Fibroblast of upper back skin (primary cell): ENCODE measurements around the gene PYROXD2.
"Not testable (repeated sequence)": the region's sequence is repeated elsewhere in the genome, so short reads cannot be mapped to it uniquely, and the experiment has no call there.

Experiments used
- DNase-seq: peaks from one replicate; pipeline ENCODE4 v3.0.0-alpha.2; 2013

The PYROXD2 gene

DNA sequence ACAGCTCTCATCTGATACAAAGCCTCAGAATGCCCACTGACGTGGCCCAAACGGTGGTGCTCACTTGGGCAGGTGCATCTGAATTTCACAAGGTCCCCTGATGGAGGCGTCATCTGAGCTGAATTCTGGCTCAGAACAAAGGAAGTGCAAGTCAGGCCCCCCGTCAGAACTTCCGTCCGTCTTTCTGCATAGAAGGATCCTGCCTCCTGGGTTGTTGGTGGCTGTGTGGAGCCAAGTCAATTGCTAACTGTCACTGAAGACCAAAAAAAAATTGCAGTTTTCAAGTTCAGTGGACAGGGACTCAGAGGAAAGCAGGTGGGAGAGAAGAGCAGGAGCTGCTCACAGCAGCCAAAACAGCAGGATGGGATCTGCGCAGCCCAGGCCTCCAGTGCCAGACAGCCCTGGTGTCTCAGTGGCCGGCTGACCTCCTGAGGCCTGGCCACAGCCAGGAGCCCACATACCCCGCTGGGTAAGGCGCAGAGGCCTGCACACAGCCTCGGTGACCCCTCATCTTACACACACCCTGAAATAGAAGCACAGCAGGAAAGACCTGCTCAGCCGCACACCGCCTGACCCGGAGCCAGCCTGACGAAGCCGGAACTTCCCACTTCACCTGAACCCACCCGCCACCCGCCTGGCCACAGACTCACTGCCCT lies 49.4 kb downstream of the PYROXD2 start:
- DNase-seq = no peak

DNA sequence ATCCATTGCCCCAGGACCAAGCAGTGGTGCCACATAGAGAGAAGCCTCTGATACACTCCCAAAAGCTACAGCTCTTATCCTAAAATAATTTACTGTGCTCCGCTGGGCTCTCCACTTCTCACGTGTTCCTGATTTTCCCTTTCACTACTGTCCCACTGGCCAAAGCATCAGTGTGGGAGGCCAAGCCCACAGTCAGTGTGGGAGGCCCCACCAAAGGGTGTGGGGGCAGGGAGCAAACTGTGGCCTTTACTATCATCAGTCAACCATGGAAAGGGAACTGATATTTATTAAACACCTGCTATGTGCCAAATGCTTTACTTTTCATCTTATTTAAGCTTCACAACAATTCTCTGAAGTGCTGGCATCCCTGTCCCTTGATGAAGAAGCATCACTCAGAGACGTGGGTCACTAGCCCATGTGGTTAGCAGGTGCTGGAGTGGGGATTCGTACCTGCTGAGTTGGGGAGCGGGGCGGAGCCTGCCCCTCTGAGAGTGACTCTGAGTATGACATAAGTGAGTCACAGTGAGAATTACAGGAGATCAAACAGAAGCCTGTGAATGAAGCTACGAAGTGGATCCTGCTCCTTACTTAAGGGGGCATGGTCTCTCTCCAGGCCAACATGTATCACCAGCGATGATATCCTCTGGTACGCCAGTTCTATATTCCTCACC lies 50.4 kb downstream of the PYROXD2 start:
- DNase-seq = no peak

DNA sequence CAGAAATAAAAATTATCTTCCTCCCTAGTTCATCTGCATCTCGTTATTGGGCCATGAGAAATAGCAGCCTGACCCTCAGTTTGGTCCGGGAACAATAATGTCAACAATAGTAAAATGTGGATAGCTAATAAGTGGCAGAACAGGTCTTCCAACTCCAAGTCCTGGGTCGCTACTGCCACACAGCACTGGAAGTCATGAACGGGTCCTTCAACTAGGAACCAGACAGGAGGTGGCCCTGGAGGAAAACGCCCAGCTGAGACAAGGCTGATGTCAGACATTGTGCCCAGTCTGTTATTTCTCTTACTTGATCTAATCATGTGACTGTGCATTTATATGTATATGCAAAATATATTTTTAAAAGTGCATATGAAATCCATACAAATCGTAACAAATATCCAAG lies 51.8 kb downstream of the PYROXD2 start:
- no peak for DNase-seq

DNA sequence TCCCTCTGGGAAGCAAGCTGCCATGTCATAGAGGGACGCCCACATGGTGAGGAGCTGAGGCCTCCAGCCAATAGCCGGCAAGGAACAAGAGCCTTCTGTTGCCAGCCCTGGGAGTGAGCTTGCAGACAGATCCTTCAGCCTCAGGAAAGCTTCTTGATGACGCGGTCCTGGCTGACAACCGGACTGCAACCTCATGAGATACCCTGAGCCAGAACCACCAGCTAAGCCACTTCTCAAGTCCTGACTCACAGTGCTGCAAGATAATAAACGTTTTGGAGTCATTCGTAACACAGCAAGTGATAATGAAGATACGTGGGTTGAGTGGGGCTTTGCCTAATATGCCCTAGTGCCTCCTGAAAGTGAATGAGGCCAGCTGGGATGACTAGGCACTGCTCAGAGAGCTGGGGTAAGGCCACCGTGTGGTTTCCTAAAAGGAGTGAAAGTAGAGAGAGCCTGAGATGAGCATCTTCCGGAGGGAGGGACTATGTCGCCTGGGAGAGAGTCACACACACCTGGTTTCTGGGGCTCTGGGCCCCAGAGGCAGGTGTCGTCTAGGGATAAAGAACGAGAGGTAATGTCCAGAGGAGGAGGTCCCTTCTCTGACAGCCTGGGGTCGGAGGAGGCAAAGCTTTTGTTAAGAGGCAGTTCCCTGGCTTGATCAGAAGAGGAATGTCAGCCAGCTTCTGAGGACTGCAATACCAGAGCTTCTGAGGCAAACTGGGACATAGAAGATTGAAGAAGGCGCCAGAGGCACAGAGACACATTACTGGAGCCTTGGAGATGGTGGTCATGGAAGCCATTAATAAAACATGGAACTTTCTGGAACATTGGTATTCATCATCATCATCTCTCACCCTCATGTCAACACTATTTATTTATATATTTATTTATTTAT lies 53.6 kb downstream of the PYROXD2 start:
- DNase-seq = peak; percentile 98

DNA sequence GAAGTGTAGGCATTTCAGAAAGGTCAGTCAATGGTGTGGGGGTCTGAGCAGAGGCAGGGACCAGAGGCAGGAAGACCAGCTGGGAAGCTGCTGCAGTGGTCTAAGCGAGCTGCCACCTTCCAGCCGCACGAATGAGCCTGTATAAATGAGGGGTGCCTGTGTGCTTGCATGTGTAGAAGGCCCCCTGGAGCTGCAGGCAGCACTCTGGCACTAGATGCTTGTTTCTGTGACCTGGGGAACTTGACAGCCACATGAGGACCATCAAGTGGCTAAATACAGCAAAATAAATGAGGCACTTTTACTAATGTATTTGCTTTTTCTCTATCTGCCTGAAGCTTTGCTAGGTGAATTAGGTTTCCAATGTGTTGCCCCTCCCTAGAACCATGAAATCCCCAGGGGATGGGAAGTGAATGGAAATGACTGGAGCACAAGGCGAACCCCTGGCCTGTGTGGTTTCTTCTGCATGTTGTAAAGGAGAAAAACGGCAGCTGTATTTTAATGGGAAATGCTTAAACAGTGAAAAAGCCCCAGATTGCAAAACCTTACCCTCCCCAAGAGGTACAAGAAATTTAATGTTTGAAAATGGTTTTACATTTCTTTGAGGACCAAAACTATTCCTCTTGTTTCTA lies 57.7 kb downstream of the PYROXD2 start:
- DNase-seq = peak; percentile 93

DNA sequence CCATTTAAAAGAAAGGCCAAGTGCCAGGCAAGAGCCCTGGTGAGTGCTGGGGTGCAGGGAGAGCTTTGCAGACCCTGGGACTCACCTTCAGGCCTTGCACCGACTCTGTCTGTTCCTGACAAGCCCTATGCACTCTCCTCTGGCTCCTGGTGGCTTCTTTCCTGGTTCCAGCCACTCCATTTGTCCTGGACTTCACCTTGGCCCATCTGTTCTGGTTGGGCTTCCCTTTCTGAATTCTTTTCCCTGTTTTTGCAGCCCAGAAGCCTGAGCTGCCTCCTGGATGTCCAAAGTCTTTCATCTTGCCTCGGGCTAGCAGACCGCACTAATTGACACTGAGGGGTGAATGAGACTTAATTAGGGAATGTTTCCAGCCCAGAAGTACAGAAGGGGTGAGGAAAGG lies 60.5 kb downstream of the PYROXD2 start:
- DNase-seq = no peak

DNA sequence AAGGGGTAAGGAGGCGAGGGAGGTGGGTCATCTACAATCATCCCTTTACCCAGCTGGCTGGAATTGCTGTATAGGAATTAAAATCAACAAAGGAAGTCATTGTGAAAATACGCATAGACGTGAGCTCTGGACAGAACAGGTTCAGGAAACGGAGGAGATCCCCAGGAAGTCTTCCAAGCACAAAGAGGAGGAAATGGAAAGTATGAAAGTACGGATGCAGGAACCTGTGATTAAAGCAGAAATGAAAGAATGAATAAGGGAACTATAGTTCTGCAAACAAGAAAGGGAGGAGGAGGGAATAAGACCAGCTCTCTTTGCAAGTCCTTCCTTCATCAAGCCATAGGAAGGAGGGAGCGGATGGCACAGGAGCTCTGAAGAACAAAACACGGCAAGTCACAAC lies 61.8 kb downstream of the PYROXD2 start:
- no peak for DNase-seq

DNA sequence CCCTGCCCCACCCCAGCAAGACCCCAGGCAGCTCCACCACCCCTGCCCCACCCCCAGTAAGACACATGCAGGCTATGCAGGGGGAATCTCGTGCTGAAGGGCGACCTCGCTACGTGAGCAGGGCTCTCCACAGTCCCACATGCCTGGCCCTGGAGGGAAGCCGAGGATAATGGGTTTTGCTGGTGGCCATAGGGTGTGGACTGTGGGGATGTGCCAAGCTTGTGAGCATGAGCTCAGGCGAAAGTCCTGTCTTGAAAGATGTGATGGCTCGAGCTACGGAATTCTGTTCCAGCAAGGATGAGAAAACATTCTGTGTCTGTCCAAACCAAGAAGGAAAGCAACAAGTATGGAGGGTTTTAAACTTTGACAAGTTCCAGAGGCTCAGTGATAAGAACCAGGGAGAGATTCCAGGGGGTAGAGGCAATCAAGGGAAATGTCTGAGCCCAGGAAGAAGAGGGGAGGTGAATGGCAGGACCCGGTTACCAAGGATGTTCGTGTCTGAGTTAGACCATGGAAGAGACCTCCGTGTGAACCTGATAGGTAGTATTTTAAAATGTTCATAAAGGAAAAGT lies 63.1 kb downstream of the PYROXD2 start:
- no peak for DNase-seq

DNA sequence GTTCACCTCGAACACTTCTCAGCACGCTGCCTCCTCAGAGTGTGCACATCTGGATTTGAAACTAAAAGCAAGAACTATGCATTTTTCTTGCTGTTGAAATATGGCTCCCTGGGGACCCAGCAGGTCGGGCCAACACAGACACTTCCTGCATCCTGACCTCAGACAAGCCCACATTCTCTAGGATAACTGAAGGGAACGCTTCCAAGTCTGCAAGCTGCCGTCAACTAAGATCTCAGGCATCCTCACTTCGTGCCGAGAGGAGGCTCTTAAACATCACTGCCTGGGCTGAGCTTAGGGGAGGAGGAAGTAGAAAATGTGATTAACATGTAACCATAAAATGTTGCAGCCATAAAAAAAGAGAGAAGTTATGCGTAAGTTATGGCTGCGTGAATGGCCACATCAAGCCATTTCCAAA lies 65.5 kb downstream of the PYROXD2 start:
- peak; percentile 100 for DNase-seq

DNA sequence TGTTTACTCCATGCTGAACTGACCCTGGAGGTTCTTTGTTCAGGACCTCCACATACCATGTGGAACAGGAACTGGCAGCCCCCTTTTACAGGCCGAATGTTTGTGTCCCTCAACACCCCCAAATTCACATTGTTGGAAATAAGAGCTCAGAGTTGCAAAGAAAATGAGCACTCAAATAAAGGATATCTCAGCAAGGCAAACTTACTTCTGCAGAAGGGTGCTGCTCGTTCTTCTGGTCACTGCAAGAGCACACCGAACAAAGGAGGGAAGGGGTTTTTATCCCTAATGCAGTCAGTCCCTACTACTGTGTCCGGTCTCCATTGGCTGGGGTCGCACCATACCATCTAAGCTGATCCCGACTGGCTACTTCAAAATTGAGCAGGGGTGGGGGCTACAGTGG lies 68.1 kb downstream of the PYROXD2 start:
- no peak for DNase-seq

DNA sequence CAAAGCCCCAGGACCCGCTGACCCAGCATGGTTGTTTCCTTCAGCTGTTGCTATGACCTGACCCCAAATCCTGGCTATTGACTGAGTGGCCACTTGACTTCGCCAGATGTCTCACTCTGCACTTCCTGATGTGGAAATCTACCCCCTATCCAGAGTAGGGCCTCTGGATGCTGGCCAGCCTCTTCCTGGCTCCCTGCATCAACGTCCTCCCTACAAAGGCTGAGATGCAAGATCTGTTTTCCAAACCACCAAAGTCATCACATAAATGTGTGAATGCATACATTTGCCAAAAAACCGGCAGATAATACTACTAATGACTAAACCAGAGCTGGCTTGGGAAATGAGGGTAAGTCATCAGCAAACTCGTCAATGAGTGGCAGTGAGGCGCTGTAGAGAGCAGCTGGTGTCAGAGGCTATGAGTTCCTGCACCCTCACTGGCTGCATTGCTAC lies 70.4 kb downstream of the PYROXD2 start:
- peak; percentile 89 for DNase-seq

DNA sequence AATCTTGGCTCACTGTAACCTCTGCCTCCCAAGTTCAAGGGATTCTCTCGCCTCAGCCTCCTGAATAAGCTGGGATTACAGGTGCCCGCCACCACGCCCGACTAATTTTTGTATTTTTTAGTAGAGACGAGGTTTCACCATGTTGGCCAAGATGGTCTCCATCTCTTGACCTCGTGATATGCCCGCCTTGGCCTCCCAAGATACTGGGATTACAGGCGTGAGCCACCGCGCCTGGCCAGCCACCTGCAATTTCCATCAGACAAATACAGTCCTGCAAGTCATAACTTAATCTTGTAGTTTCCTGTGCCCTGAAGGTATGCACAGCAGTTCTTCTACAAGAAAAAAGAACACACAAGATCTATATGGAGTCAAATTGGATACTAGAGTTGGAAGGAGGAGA lies 73.3 kb downstream of the PYROXD2 start:
- DNase-seq = not testable (repeated sequence)

DNA sequence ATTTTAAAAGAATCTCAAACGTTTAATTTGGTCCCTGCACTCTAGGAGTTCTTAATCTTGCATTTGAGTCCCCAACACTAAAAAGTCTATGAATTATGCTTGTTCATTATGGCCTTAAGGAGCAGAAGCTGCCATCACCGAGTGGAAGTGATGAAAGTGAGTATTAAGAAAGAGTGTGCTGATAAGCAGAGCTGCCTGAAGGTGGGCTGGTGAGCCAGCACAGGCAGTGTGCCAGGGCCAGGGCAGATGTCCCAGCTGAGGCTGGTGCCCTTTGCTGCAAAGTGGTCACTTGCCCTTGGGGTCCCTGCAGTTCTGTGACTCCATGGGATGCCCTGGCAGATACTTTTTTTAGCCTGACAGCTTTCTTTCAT lies 74.1 kb downstream of the PYROXD2 start:
- no peak for DNase-seq

DNA sequence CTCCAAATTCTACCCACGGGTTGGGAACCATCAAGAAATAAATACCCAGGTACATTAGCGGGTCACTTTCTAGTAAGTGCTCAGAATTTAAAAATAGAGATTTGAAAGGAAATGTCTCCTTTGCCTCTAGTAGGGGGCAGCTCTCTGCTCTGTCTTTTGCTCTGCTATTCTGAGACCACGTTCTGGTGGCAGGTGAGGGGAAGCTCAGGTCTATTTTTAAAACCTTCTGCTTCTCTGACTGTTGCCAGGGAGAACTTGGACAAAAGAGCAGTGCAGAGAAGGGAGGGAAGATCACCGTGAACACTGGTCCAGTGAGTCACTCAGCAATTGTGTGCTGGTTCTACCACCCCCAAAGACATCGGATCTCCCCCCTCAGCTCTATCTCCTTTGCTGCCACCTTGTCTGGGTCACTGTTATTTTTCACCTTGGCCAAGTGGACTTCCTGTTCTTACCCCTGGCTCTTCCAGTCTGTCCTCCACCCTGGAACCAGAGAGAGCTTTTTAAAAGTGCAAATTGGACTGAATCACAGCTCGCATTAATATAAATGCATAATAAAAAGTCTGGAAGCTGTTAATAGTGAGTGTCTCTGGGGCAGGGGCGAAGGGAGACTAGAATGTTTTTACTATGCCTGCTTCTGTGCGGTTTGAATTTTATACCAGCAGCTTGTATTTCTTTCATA lies 74.6 kb downstream of the PYROXD2 start:
- no peak for DNase-seq

DNA sequence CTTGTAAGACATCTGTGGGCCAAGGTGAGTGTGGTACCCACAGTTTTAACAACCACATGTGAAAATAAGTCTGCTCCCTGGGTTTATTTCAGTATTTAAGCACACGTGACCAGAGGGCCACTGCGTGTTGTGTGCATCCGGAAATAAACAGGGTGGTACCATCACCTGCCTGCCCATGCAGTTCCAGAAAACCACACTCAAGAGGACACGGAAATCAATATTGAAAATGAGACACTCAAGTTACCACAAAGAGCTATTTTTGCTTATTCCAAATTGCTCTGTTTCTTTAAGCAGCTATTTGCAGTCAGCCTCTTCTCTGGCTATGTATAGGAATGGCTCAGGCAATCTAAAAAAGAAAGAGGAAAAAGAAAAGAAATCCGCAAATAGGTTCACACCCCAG lies 75.2 kb downstream of the PYROXD2 start:
- no peak for DNase-seq

DNA sequence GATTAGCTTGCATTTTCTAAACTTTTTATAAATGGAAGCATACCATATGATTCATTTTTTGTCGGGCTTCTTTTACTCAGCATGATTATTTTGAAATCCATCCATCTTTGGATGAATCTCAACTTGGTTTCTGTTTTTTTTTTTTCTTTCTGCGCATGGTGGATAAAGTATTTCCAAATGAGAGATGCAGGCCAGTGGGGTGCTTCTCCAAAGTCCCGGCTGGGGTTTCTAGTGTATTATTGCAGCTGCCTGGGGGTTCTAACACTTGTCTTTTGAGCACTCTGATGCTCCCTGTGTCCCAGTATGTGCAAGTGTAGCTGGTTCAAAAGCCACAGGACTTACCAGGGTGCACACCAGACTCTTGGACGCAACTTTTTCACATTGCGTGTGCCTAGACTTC lies 76.1 kb downstream of the PYROXD2 start:
- peak; percentile 55 for DNase-seq

DNA sequence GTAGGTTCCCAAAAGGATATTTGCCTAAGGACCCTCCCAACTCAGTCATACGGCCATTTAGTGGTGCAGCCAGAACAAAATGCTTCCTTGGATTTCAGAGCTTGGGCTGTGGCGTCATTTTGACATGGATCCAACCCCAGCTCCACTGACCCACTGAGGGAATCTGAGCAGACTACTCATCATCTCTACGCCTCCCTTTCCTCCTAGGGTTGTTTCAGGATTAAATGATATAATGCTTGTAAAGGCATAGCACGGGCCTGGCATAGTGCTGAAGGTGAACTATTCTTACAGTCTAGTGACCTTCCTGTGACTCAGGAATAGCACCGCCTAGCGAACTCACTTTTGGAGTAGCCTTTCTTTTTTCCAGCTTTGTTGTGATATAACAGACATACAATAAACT lies 76.7 kb downstream of the PYROXD2 start:
- peak; percentile 70 for DNase-seq

DNA sequence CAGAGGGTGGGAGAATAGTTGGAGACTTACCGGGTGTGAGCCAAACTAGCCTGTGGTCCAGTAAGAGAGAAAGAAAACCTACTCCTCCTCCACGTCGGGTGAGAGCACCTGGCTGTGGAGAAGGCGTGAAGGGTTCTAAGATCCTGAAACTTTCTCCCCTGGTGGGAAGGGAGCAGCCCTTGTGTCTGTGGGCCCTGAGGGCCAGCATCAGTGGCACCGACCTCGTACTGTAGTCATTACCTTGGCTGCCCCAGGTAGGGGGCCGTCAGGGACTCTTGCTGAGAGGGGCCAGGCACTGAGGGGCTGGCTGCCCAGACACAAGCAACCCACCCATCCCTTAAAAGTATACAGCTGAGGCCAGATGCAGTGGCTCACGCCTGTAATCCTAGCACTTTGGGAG lies 77.5 kb downstream of the PYROXD2 start:
- no peak for DNase-seq
